ENCODE measurements around the gene DHDDS. TPM values are rescaled to one million over a fixed set of nuclear protein-coding genes. Genes with fewer than 3 reads are reported as not detected.

DHDDS gene
- total RNA-seq, 6 donors from 2014 or later: 25.6 to 53.0 (median 39.4) TPM

DNA sequence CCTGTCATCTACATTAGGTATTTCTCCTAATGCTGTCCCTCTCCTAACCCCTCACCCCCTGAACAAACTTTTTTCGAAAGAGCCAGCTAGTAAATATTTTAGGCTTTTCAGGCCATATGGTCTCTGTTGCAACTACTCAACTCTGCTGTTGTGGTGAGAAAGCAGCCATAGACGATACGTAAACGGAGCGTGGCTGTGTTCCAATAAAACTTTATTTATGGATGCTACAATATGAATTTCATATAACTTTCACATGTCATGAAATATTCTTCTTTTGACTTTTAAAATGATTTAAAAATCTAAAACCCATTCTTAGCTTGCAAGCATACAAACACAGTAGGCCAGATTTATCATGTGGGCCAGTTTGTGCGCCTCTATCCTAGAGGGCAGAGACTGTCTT, 86.2 kb downstream of the DHDDS start:
- Histone ChIP-seq H3K4me3 (no peak overlapping the region), H3K4me1 (peaks cover 0 to 5% (median 1%) of the 10 kb centered on the region in 4 donors), H3K27ac (no peak overlapping the region), H3K27me3 (no peaks in the 10 kb centered on the region), H3K9me3 (no peaks in the 10 kb centered on the region), H3K36me3 (no peaks in the 10 kb centered on the region)
- DNase-seq (no peak), ATAC-seq (ENCODE audit: low FRiP score in 2 of 2) (no peak)
- TF ChIP-seq EP300 (IDR thresholded peaks at IDR 0.05) (no peak), POLR2AphosphoS5 (IDR thresholded peaks at IDR 0.05) (no peak), POLR2A (IDR thresholded peaks at IDR 0.05) (no peak), CTCF (IDR thresholded peaks at IDR 0.05) (no peak)
- WGBS, 2 donors: 89% methylated on average over 6 of the region's 6 CpGs

DNA sequence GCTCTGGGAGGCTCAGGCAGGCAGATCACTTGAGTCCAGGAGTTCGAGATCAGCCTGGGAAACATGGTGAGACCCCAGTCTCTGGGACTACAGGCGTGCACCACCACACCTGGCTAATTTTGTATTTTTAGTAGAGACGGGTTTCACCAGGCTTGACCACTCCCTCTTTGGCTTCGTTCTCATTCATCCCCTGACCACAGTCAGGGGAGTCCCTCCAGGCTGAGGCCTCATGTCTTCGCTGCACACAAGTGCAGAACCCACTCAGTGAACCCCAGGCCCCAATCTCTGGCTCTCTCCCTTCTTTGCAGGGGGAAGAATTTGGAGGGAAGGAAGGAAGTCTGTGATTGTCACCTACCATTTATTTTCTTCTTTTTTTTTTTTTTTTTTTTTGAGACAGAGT, 88.2 kb downstream of the DHDDS start:
- H3K9me3 ChIP-seq: no peaks in the 10 kb centered on the region
- peak overlapping the region in 1 of 4 donors; percentile 66 for H3K27ac ChIP-seq
- DNase-seq (no peak), ATAC-seq (ENCODE audit: low FRiP score in 2 of 2) (no peak)
- WGBS, 2 donors: 86 to 95% methylated on average over 5 of the region's 5 CpGs
- H3K4me3 ChIP-seq: no peak overlapping the region
- TF ChIP-seq EP300 (IDR thresholded peaks at IDR 0.05) (no peak), CTCF (IDR thresholded peaks at IDR 0.05) (no peak), POLR2AphosphoS5 (IDR thresholded peaks at IDR 0.05) (no peak), POLR2A (IDR thresholded peaks at IDR 0.05) (no peak)
- no peaks in the 10 kb centered on the region for H3K36me3 ChIP-seq
- peaks cover 0 to 5% (median 1%) of the 10 kb centered on the region in 4 donors for H3K4me1 ChIP-seq
- H3K27me3 ChIP-seq: no peaks in the 10 kb centered on the region

Other genes starting within 250 kb of the DHDDS start
- gene CATSPER4, start 241.7 kb upstream of the DHDDS start, total RNA-seq: not detected
- 10 to 100 TPM; 10.1 to 16.8 (median 10.7) TPM for gene CEP85, start 198.1 kb upstream of the DHDDS start, total RNA-seq
- gene SH3BGRL3, start 152.2 kb upstream of the DHDDS start, total RNA-seq: 100 to 1,000 TPM in 4 of 6 donors, 10 to 100 TPM in 2; 39.1 to 271 (median 156) TPM
- gene UBXN11, start 125.7 kb upstream of the DHDDS start, total RNA-seq: 100 to 1,000 TPM in 2 of 6 donors, 10 to 100 TPM in 4; 25.7 to 194 (median 62.5) TPM
- 100 to 1,000 TPM in 5 of 6 donors, 10 to 100 TPM in 1; 74.4 to 437 (median 172) TPM for gene CD52, start 114.4 kb upstream of the DHDDS start, total RNA-seq
- gene CRYBG2, start 78.2 kb upstream of the DHDDS start, total RNA-seq: 10 to 100 TPM in 3 of 6 donors, 1 to 10 TPM in 2, under 1 TPM in 1; 0.59 to 25.2 (median 11.1) TPM
- gene ZNF683, start 59.6 kb upstream of the DHDDS start, total RNA-seq: 1 to 10 TPM in 2 of 6 donors, under 1 TPM in 3, not detected in 1; 0.30 to 1.3 (median 0.72) TPM
- 1 to 10 TPM in 2 of 6 donors, not detected in 4; 1.2 to 1.4 TPM for gene LIN28A, start 21.5 kb upstream of the DHDDS start, total RNA-seq
- gene HMGN2, start 40.1 kb downstream of the DHDDS start, total RNA-seq: 100 to 1,000 TPM; 166 to 378 (median 267) TPM
- gene RPS6KA1, start 97.4 kb downstream of the DHDDS start, total RNA-seq: 100 to 1,000 TPM in 4 of 6 donors, 10 to 100 TPM in 2; 91.1 to 161 (median 120) TPM